NCI-H526 (cell line): ENCODE measurements around the gene CDH23.

Experiments
- DNase-seq, 2 experiments: peaks; one replicate each; lab custom pipeline; 2025; lab: John Stamatoyannopoulos, UW

CDH23 gene

DNA sequence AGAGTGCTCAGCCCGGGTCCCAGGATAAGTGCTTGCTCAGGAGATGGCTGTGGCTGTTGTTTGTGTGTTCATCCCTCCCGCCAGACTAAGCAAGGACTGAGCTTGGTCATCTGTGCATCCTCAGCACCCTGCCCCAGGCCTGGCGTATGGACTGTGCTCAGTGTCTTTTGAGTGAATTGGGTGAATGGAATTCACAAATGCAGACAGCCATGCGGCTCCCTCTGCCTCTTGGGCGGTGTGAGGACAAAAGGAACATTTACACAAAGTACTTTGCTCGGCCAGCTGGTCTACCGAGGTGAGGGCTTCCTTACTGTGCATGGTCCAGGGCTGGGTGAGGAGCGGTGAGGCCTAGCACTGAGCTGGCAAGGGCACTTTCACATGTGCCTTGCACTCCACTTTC, 120.2 kb downstream of the CDH23 start:
- DNase-seq = no peak

DNA sequence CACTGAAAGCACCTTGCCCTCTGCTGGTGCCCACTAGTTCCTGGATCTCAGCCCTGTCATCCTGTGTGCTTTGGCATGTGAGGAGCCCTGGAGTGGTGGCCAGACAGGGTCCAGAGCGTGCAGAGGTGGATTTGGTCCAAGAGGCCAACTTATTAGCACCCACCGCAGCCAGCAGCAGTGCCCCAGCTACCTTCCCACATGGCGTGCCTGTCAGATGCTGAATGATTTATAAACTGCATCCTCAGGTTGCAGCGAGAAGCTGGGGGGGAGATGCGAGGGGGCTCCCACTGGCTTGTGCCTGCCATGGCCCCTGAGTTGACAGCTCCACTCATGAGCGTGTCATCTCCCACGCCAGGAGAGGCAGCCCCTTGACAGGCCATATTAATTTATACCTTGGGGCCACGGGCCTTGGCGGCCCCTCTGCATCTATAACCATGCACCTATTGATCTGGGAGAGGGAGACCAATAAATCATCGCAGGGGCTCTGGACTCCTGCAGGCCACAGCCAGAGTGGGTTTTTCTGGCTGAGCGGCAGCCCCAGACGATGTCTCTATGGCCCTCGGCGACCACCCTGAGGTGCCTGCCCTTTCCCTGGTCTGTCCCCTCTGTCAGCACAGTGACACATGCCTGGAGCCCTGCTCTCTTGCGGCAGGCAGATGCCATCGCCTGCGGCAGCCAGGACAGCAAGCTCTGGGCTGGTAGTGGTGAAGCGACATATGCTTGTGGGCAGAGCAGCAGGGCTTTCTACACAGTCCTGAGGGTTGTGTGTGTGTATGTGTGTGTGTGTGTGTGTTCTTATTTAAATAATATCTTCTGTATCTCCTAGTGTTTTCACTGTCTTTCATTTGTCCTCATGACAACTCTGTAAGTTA, 120.8 kb downstream of the CDH23 start:
- no peak for DNase-seq

DNA sequence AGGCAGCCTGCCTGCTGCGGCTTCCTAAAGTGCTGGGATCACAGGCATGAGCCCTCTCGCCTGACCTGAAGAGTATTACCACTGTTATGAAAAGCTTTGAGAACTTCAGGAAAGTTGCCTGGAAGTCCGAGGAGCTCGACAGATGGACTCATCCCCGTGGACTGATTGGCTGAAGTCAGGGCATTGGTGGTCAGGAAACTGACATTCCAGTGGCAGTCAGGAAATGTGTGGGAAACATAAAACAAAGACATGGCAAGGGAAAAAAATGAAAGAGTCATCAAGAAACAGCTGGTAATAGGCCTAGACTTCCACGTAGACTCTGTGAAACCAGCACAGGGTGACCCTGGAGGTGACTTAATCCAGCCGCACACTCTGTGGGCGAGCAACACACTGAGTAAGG, 123.3 kb downstream of the CDH23 start:
- no peak for DNase-seq

DNA sequence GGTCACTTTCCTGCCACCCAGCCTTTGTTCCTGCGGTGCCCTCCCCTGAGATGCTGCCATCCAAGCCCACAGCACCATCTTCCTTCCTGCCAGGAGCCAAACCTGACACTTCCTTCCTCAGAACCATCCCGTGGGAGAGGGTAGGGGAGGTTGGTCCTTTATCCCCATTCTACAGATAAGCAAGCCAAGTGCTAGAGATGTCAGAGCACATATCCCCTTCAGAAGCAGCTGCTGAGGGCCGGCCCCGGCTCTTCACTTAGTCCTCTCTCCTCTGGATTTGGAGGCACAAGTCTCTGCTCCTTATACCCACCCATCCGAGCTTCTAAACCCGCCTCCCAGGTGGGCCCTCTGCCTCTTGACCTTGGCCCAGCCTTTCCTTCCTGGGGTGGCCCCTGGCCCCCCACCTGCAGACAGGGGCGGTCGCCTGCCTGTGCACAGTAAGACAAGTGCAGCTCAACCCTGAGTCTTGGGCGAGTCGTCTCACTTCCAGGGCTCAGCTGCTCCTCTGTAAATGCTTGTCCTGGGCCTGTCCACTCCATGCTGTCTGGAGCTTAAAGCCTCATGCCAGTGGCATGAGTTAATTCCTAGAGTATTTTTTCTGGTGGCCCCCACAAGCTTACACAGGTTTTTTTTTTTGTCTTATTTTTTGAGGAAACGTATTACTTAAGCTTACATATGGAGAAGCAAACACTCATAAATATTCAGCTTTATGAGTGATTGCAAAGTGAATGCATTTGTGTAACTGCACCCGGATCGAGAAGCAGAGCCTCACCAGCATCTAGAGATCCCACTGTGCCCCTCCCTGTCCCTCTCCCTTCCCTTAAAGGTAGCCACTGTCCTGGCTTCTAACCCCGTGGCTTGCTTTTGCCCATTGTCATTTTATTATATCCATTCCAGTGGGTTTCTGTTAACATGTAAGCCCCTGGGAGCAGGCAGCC, 125.1 kb downstream of the CDH23 start:
- DNase-seq = no peak

DNA sequence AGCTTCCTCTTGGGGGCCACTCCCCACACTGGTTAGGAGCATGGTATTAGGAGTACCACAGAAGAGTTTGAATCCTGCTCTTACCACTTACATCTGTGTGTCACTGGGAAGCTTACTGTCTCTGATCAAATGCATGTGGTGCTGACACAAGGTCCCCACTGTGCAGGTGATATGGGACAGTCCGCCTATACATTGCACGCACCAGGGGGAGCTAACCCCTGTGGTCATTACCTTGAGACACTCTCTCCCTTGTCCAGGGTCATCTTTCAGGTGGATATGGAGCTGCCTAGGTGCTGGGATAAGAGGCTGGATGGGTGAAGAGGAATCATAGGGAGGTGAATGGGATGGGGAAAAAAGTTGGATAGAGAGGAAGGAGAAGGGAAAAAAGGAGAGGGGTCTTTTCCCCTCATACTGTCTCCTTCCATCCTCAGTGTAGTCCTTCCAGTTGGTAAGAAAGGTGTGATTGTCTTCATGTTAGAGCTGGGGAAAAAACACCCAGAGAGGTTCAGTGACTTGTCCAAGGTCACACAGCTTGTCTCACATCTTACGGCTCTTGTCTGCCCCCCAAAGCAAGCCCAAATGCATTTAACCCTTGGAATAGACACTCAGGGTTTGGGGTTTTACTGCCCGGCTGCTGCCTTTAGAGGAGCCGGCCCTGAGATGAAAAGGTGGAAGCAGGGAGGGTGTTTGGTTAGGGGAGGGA, 125.9 kb downstream of the CDH23 start:
- DNase-seq = no peak

DNA sequence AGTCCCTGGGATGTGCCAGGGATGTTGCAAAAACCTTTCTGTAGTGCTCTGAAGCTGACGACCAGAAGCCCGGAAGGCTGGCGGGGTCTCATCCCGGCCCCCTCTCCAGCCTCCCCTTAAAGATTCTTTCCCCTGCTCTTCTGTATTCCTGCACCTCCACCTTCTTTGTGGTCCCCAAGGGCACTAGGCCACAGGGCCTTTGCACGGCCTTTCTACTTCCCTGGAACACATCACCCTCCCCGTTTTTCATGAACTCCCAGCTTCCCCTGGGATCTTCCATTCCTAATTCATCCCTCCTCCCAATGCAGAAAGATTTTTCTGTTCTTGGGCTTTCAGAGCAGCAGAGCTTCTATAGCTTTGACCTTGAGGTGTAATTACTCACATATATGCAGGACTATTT, 127.0 kb downstream of the CDH23 start:
- no peak for DNase-seq

DNA sequence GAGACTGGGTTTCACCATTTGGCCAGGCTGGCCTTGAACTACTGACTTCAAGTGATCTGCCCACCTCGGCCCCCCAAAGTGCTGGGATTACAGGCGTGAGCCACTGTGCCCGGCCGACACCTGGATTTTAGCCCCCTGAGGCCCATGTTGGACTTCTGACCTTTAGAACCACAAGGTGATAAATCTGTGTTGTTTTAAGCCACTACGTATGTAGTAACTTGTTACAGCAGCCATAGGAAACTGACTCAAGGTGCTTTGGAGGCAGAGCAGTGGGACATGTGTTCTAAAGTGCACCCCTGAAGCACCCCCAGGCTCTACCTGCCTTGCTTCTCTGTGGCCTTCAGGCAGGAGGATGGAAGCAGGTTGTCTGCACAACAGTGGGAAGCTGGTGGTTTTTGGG, 128.4 kb downstream of the CDH23 start:
- no peak for DNase-seq

DNA sequence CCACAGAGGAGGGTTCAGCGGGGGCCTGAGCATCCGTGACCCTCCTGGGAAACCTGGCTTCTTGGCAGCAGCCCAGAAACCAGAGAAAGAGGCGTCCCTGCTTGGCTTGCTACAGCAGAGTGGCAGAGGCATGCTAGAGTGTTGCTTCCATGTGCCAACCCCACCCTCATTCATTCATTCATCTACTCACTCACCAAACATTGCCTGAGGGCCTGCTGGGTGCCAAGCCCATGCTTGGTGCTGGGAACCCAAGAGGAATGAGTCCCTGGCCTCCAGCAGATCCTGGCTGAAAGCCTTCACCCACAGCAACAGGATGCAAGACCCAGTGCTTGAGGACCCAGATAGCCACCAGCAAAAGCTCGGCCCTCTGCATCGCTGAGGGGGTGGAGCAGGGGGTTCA, 129.0 kb downstream of the CDH23 start:
- no peak for DNase-seq

DNA sequence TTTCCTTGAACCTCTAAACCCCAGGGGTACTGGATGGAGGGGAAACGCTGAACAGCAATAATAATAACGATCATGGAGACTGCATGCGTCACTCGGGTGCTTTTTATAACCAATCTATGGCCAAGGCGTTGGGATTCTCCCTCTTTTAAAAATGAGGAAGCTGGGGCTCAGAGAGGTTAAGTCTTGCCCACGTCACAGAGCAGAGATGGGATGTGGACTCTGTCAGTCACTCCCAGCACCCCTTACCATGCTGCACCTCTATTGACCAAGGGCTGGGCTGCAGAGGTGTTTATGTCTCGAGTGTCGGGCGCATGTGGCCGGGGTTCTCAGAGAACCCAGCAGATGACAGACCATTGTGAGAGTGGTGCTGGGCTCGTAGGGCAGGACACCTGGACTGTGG, 129.9 kb downstream of the CDH23 start:
- DNase-seq = no peak

DNA sequence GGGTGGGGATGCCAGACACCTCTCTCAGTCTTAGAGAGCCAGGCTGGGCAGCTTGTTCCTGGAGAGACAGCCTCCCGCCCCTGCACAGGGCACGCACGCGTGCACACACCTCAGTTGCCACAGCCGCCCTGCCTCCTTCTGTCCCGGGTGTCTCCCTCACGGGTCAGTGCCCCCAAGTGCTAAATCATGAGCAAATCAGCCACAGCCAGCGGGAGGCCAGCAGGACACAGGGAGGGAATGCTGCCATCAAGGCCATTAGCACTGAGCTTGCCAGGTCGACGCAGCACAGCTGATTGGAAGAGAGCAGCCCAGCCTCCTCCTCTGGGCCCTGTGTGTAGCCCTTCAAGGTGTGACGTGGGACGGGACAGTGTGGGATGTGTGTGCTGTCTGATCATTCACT, 130.4 kb downstream of the CDH23 start:
- no peak for DNase-seq

DNA sequence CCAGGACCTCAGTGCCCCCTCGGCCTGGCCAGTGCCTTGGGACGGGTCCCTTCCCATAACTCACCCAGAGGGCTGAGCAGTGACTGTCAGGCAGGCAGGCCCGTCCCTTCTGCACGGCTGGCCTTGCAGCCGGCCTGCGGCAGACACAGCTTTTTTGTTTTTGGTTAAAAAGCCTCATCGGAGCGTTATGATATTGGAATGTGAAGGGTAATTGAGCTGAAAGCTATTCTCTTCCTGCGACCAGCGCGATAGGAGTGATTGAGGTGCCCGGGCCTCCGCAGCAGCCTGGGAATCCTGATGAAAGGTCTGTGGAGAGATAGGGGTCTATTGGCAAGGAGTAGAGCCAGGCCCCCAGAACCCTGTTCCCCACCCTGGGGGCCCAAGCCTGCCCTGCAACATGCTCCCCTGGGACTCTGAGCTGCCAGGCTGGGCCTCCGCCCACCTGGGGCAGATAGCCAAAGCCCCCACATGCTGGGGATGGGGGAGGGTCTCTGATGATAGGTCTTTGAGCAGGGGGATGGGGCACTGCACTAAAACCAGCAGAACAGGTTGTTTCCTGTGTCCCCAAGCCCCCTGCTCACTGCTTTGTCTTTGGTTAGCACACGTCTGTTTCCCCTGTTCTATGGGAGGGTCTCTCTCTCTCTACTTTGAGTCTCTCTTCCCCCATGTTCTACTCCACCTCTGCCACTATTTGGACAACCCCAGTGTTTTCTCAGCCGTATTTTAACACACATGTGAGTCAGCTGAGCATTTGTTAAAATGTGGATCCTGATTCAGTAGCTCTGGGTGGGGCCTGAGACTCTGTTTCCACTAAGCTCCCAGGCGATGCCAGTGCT, 131.9 kb downstream of the CDH23 start:
- no peak for DNase-seq

DNA sequence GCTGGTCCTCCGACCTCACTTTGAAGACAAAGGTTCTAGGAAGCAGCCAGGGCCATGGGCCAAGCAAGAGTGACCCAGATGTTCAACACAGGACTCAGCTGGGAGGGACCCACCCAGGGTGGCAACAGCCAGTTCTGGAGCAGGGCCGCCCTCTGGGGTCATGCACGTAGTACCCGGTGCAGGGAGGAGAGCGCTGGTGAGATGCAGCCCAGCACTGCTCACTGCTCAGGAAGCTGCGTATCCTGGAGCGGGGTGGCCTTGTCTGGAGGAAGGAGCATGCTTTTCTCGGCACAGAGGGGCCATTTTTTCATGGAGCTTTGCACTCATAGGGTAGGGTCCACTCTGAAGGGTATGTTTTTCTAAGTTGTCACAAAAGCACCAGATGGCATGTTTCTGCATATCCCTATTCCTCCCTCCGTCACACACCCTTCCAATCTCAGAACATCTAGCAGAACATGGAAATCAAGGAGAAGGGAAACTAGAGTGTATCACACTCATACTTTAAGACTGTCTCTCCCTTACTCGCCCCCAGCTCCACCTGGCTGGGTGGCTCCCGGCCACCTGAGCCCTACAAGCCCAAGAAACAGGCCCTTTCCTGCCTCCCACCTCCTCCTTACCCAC, 132.6 kb downstream of the CDH23 start:
- DNase-seq = no peak

DNA sequence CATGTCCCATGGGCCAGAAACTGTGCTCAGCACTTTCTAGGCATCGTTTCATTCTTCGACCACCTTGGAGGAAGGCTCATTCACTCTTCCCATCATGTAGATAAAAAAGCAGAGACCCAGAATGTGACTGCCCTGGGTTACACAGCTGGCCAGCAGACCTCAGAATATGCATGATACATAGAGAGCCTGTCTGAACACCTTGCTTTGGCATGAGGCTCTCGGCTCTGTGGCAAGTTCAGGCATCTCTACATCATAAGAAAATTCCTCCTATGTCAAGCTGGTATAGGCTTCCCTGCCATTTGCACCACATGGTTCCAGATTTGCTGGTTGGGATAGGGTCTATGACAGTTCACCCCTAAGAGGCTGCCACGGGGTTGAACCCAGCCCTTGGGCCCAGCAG, 134.1 kb downstream of the CDH23 start:
- no peak for DNase-seq

DNA sequence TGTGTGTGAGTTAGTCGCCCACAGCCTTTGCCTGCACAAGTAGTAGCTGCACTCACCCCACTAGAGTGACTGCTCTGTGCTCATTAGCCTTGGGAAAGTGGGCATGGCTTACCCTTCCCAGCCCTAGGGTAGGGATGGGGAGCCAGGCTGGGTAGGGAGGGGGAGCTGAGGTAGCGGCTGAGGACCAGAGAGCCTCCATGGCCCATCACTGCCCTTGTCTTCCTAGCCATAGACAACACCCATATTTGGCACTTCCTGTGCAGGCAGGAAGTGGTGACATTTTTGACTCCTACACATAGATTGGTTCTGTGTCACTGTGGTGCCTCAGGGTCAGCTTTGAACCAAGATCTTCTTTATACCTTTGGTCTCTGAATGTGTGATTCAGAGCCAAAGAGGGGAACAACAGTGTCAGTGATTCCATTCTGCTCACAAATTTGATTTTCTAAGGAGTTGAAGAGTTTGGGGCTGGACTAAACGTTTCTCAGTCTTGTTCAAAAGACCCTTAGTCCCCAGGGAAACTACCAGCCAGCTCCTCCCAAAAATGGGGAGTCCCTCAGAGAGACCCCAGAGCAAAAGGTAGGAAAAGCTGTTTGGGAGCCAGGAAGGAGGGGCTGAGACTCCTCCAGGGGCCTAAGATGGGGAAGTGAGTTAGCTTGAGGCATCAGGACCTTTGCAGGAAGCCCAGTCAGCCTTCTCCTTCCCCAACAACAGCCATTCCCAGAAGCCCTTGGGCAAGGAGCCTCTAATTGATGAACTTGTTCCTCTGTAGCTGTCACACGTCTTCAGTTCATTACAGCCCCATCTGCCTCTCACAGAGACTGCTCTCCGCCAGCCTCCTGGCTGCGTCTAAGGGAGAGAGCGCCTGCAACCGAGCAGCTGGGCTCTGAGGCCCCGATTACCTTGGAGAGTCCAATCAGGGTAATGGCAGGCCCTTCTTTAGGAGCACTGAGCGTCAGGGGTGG, 135.0 kb downstream of the CDH23 start:
- no peak for DNase-seq

DNA sequence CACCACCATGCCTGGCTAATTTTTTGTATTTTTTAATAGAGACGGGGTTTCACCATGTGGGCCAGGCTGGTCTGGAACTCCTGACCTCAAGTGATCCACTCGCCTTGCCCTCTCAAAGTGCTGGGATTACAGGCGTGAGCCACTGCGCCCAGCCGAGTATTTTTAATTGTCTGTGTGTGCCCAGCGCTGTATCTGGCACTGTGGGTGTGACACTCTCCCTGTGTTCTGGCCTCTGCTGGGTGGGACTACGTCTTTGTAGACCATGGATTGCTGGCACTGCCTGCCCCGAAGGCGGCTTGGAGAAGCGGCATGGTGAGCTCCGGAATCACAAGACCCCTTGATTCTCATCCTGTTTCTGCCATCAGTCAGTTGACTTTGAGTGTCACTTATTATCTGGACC, 136.2 kb downstream of the CDH23 start:
- no peak for DNase-seq

DNA sequence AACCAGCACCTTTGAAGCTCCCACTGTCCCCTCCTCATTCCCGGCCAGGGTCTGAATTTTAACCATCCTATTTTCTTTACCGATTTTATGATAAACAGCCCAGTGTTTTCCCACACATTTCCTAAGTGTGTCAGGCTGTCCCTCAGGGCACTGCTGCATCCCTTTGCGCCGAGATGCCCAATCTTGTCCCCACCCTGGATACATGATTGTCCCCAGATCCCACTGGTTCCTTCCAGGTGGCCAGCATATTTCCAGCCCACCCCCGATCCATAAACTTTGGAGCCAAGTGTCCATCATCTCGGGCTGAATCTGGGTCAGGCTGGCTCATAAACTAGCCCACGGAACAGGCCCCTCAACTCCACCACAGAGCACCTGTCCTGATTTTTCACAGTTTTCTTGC, 137.2 kb downstream of the CDH23 start:
- no peak for DNase-seq

DNA sequence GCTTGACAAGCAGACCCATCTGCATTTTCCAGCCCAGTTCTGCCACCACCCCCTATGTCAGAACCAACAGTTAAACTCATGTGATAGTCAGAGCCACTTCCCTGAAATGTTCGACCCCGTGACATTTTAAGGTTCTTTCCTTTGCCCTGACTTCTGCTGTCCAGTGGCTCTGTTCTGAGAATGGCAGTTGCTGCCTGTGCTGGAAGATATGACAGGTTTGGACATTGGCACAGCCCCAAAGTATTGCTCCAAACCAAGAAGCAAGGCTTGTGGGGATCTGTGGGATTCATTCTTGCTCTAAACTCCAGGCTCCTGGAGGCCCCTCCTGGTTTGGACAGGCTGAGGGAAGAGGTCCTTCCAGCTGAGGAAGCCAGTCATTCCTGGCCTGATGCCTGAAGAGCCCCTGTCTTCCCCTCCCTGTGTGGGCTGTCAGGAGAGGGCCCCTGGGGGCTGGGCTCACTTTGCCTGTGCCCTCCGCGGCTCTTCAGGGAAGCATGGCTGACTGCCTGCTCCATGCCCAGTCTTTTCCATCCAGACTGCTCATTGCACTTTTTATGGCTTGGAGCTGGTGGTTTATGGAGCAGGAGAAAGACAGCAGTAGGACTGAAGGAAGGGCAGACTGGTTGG, 138.0 kb downstream of the CDH23 start:
- no peak for DNase-seq

DNA sequence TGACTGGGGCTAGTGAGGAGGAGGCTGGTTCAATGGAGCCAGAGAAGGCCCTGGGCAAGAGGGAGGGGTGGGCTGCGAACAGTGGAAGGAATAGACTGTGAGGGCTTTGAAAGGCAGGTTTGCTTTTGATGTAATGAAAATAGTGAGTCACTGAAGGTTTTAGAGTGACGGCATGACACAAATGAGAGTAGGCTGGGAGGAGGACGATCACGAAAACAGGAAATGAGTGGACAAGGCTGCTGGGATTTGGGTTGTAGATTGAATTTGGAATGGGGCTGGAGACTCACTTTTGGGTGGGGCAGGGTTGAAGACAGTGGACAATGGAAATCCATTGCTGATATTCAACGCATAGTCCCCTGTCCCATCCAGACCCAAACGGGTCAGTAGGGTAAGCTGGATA, 139.6 kb downstream of the CDH23 start:
- no peak for DNase-seq

DNA sequence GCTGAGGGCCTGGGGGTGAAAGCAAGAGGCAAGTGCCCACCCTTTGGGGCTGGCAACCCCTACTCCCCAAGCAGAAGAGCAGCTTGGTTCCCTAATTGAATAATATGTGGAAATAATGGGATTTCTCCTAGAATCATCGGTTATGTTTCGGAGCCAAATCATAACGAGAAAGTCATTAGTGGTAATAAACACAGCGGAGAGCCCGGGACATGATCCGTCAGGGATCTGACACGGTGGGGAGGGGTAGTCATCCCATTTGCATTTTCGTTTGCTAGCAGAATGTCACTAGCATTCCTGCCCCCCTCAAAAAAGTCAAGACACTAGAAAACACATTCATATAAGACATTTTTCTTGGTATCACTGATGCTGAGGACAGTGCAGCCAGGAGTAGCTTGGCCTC, 140.4 kb downstream of the CDH23 start:
- no peak for DNase-seq
